ENCODE measurements around the gene ABCA5. TPM values are rescaled to one million over a fixed set of nuclear protein-coding genes. Genes with fewer than 3 reads are reported as not detected.

The ABCA5 gene
- total and polyA plus RNA-seq, 2 experiments from 2014 or later = 4.5 to 10.2 TPM

GRCh38 chr17:69231521-69231920 lies 95.4 kb downstream of the ABCA5 start:
- Histone ChIP-seq H3K27me3 (no peaks in the 10 kb centered on the region), H3K4me1 (ENCODE audit: low read depth) (no peaks in the 10 kb centered on the region), H3K9me3 (ENCODE audit: low read depth) (no peaks in the 10 kb centered on the region), H3K27ac (no peak overlapping the region), H3K4me3 (no peak overlapping the region), H3K36me3 (no peaks in the 10 kb centered on the region)
- DNase-seq (ENCODE audit: low read depth in 1 of 2, low spot score in 1 of 2) = no peak
- no peak for TF ChIP-seq CTCF (IDR thresholded peaks at IDR 0.05; ENCODE audit: low read depth, low read length)

GRCh38 chr17:69230939-69231338 lies 96.0 kb downstream of the ABCA5 start:
- Histone ChIP-seq H3K4me3 (no peak overlapping the region), H3K27ac (no peak overlapping the region), H3K9me3 (ENCODE audit: low read depth) (no peaks in the 10 kb centered on the region), H3K4me1 (ENCODE audit: low read depth) (no peaks in the 10 kb centered on the region), H3K27me3 (no peaks in the 10 kb centered on the region), H3K36me3 (no peaks in the 10 kb centered on the region)
- no peak for DNase-seq (ENCODE audit: low read depth in 1 of 2, low spot score in 1 of 2)
- TF ChIP-seq CTCF (IDR thresholded peaks at IDR 0.05; ENCODE audit: low read depth, low read length) = no peak

- DNase-seq (ENCODE audit: low read depth in 1 of 2, low spot score in 1 of 2) = no peak
- H3K36me3 ChIP-seq = no peaks in the 10 kb centered on the region
- TF ChIP-seq CTCF (IDR thresholded peaks at IDR 0.05; ENCODE audit: low read depth, low read length) = no peak
- H3K27ac ChIP-seq = no peak within 1 kb of the TSS
- no peak within 1 kb of the TSS for H3K4me3 ChIP-seq
- no peaks in the 10 kb centered on the region for H3K9me3 ChIP-seq (ENCODE audit: low read depth)
- H3K4me1 ChIP-seq (ENCODE audit: low read depth) = no peaks in the 10 kb centered on the region
- H3K27me3 ChIP-seq = no peaks in the 10 kb centered on the region
Measured at GRCh38 chr17:69228576-69228975, 98.4 kb downstream of the ABCA5 start, which contains the start of gene ABCA10. Gene ABCA10, minus strand, starts transcription at chr17:69228824. Its CDS starts 3,466 bp downstream, at chr17:69225358.

- H3K27ac ChIP-seq = no peak overlapping the region
- TF ChIP-seq CTCF (IDR thresholded peaks at IDR 0.05; ENCODE audit: low read depth, low read length) = no peak
- no peak overlapping the region for H3K4me3 ChIP-seq
- no peaks in the 10 kb centered on the region for H3K36me3 ChIP-seq
- no peaks in the 10 kb centered on the region for H3K4me1 ChIP-seq (ENCODE audit: low read depth)
- no peak for DNase-seq (ENCODE audit: low read depth in 1 of 2, low spot score in 1 of 2)
- H3K9me3 ChIP-seq (ENCODE audit: low read depth) = no peaks in the 10 kb centered on the region
- no peaks in the 10 kb centered on the region for H3K27me3 ChIP-seq
Measured at GRCh38 chr17:69228018-69228417, 98.9 kb downstream of the ABCA5 start.

GRCh38 chr17:69227541-69227940 lies 99.4 kb downstream of the ABCA5 start:
- H3K27me3 ChIP-seq = no peaks in the 10 kb centered on the region
- no peaks in the 10 kb centered on the region for H3K36me3 ChIP-seq
- no peak for DNase-seq (ENCODE audit: low read depth in 1 of 2, low spot score in 1 of 2)
- H3K4me1 ChIP-seq (ENCODE audit: low read depth) = no peaks in the 10 kb centered on the region
- no peak overlapping the region for H3K4me3 ChIP-seq
- no peaks in the 10 kb centered on the region for H3K9me3 ChIP-seq (ENCODE audit: low read depth)
- no peak overlapping the region for H3K27ac ChIP-seq
- no peak for TF ChIP-seq CTCF (IDR thresholded peaks at IDR 0.05; ENCODE audit: low read depth, low read length)

- H3K4me1 ChIP-seq (ENCODE audit: low read depth) = no peaks in the 10 kb centered on the region
- H3K9me3 ChIP-seq (ENCODE audit: low read depth) = no peaks in the 10 kb centered on the region
- no peaks in the 10 kb centered on the region for H3K36me3 ChIP-seq
- H3K27me3 ChIP-seq = no peaks in the 10 kb centered on the region
- no peak for TF ChIP-seq CTCF (IDR thresholded peaks at IDR 0.05; ENCODE audit: low read depth, low read length)
- no peak overlapping the region for H3K27ac ChIP-seq
- DNase-seq (ENCODE audit: low read depth in 1 of 2, low spot score in 1 of 2) = peak in 1 of 2 donors; percentile 69
- H3K4me3 ChIP-seq = no peak overlapping the region
Measured at GRCh38 chr17:69223809-69224208, 103.1 kb downstream of the ABCA5 start.
